ENCODE results near the gene CD8B. TPM values are rescaled to one million over a fixed set of nuclear protein-coding genes. Genes with fewer than 3 reads are reported as not detected.

CD8B gene
- total and polyA plus RNA-seq, 2 of the 8 experiments (the other 6 are each of a cell fraction or from before 2014, with no cell fraction given) = 0.35 to 0.63 TPM

DNA sequence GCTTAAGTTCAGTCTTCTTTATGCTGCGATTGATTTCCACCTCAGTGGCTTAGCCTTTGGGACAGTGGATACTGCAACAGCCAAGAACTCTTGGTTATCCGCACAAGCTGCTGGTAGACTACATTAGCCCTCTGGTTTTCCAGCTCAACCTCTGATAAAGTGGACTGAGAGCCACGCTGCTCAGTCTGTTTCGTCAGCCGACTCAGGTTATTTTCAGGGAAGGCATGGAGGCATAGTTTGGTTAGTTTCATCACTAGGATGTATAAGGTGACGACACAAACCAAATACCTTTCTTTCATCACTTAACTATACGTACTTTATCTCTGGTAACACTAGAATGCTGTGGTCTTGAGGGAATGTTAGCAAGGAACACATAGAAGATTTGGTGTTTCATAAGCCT, 85.2 kb downstream of the CD8B start:
- Histone ChIP-seq H2BK15ac (ENCODE audit: low read length) (no peak overlapping the region), H4K8ac (ENCODE audit: extremely low read depth, insufficient read depth, low read length) (no peak overlapping the region), H4K5ac (ENCODE audit: insufficient read length, low read depth, low read length) (no peak overlapping the region), H2BK20ac (ENCODE audit: low read length) (no peak overlapping the region), H3K4ac (replicated peaks; ENCODE audit: insufficient read length, low read depth, low read length) (no peak overlapping the region), H3K4me2 (ENCODE audit: insufficient read depth in 1 of 2, low read depth in 2 of 2, low read length in 2 of 2) (no peak overlapping the region), H3K79me1 (ENCODE audit: low read depth, low read length) (no peaks in the 10 kb centered on the region), H3K56ac (replicated peaks; ENCODE audit: insufficient read length, low read depth, low read length) (no peak overlapping the region), H3K4me3 (ENCODE audit: extremely low read depth in 1 of 4, insufficient read depth in 2 of 4, low read depth in 3 of 4, low read length in 4 of 4) (no peak overlapping the region), H3K79me2 (ENCODE audit: control insufficient read depth in 1 of 2, insufficient read depth in 2 of 2, low read length in 2 of 2) (no peaks in the 10 kb centered on the region), H2BK5ac (ENCODE audit: low read depth, low read length) (no peak overlapping the region), H3K9ac (replicated peaks in 1 of 4; ENCODE audit: extremely low read depth in 1 of 4, low read depth in 3 of 4, low read length in 3 of 4) (no peak overlapping the region), H3K27ac (ENCODE audit: low read depth, low read length) (no peak overlapping the region), H3K14ac (ENCODE audit: insufficient read length) (no peak overlapping the region), H3K4me1 (replicated peaks in 1 of 4; ENCODE audit: control insufficient read depth in 3 of 4, insufficient read depth in 4 of 4, low read length in 3 of 4) (peaks cover 0 to 3% (median 0%) of the 10 kb centered on the region in 4 experiments; a peak in 1 of 7 replicates), H2BK12ac (ENCODE audit: low read depth, low read length) (no peak overlapping the region), H3K36me3 (ENCODE audit: control insufficient read depth in 2 of 4, insufficient read depth in 4 of 4, low read length in 3 of 4) (peaks cover 0 to 13% (median 6%) of the 10 kb centered on the region in 4 experiments; a peak in 5 of 8 replicates), H3K9me3 (ENCODE audit: insufficient read depth in 2 of 2, low read depth in 1 of 2, low read length in 1 of 2) (no peaks in the 10 kb centered on the region), H3K23me2 (ENCODE audit: low read depth, low read length) (no peaks in the 10 kb centered on the region), H2AK5ac (ENCODE audit: low read depth, low read length) (no peak overlapping the region), H4K91ac (replicated peaks; ENCODE audit: insufficient read length, low read length) (no peak overlapping the region), H2AFZ (ENCODE audit: low read length) (no peak overlapping the region), H2BK120ac (replicated peaks; ENCODE audit: low read depth, low read length) (no peak overlapping the region), H3K23ac (ENCODE audit: insufficient read length) (no peak overlapping the region), H3K18ac (ENCODE audit: extremely low read depth, low read length) (no peak overlapping the region), H3K27me3 (replicated peaks in 1 of 4; ENCODE audit: control insufficient read depth in 3 of 4, extremely low read depth in 1 of 4, insufficient read depth in 3 of 4, low read length in 3 of 4) (no peaks in the 10 kb centered on the region), H4K20me1 (replicated peaks in 1 of 2; ENCODE audit: control insufficient read depth in 1 of 2, insufficient read depth in 2 of 2, low read length in 2 of 2) (peaks cover 0 to 4% of the 10 kb centered on the region in 2 experiments)
- 90% methylated on average over 7 of the region's 7 CpGs; no CpG with 5 or more reads in 1 of the 2 experiments for WGBS, 2 experiments (ENCODE audit: extremely low coverage in 1 of 2, insufficient coverage in 1 of 2, insufficient read length in 1 of 2, insufficient replicate concordance in 2 of 2, low coverage in 1 of 2, low lambda C conversion rate in 2 of 2, missing lambda C conversion rate in 1 of 2)
- ChIA-PET CTCF (ENCODE audit: partially characterized antibody) (interaction anchor here (3.5 kb wide), 1 partner anchor 12 kb away, joined by 13 read pairs; no protein-coding TSS in a partner anchor), POLR2A (ENCODE audit: partially characterized antibody) (interaction anchor here (1.0 kb wide), 1 partner anchor 12 kb away, joined by 4 read pairs; no protein-coding TSS in a partner anchor)
- no peak for DNase-seq (ENCODE audit: low read depth in 1 of 2, low spot score in 2 of 2)
- no peak for FAIRE-seq
- no peak for TF ChIP-seq KDM5A (IDR thresholded peaks at IDR 0.05; ENCODE audit: low read length)

Measured in H1 (cell line).